HG03442 (cell line): Measurements from ENCODE around the gene VSIG10L.

Experiments used
- ATAC-seq: cut with Tn5 transposase; IDR thresholded peaks from one replicate; pipeline ENCODE4 v1.9.1; 2021; ENCODE audit warnings: mild to moderate bottlenecking, moderate library complexity; ENCODE audit not compliant: unreplicated experiment

The VSIG10L gene

GRCh38 chr19:51365965-51366388 lies 24.0 kb upstream of the VSIG10L start, which contains the start of gene ETFB:
Gene ETFB, minus strand, starts transcription at chr19:51366388. Its CDS starts 62 bp downstream, at chr19:51366326.
- ATAC-seq: no peak

GRCh38 chr19:51365211-51365964 lies 23.4 kb upstream of the VSIG10L start:
- no peak for ATAC-seq

- ATAC-seq: no peak
Observed at GRCh38 chr19:51364200-51365106, 22.5 kb upstream of the VSIG10L start.

- no peak for ATAC-seq
Observed at GRCh38 chr19:51361239-51361638, 19.3 kb upstream of the VSIG10L start.

GRCh38 chr19:51359294-51359693 lies 17.4 kb upstream of the VSIG10L start:
- no peak for ATAC-seq

- no peak for ATAC-seq
Observed at GRCh38 chr19:51357952-51358351, 16.0 kb upstream of the VSIG10L start.

GRCh38 chr19:51356159-51356801 lies 14.3 kb upstream of the VSIG10L start:
- no peak for ATAC-seq

GRCh38 chr19:51354742-51355148 lies 12.8 kb upstream of the VSIG10L start:
- ATAC-seq: no peak

GRCh38 chr19:51354103-51354741 lies 12.3 kb upstream of the VSIG10L start:
- ATAC-seq: no peak

- ATAC-seq: no peak
Observed at GRCh38 chr19:51352783-51353360, 10.9 kb upstream of the VSIG10L start.

GRCh38 chr19:51351266-51351990 lies 9.5 kb upstream of the VSIG10L start:
- ATAC-seq: no peak

- ATAC-seq: no peak
Observed at GRCh38 chr19:51347209-51347928, 5.4 kb upstream of the VSIG10L start.

- ATAC-seq: no peak
Observed at GRCh38 chr19:51346742-51347141, 4.8 kb upstream of the VSIG10L start.

- ATAC-seq: no peak
Observed at GRCh38 chr19:51345076-51345620, 3.2 kb upstream of the VSIG10L start.

GRCh38 chr19:51342631-51343569 lies 961 bp upstream of the VSIG10L start:
- ATAC-seq: no peak

GRCh38 chr19:51341066-51341465 lies 873 bp downstream of the VSIG10L start:
- ATAC-seq: no peak

GRCh38 chr19:51339687-51340656 lies 2.0 kb downstream of the VSIG10L start:
- peak; percentile 41 for ATAC-seq
